ENCODE measurements around the gene HLA-G.

DNA sequence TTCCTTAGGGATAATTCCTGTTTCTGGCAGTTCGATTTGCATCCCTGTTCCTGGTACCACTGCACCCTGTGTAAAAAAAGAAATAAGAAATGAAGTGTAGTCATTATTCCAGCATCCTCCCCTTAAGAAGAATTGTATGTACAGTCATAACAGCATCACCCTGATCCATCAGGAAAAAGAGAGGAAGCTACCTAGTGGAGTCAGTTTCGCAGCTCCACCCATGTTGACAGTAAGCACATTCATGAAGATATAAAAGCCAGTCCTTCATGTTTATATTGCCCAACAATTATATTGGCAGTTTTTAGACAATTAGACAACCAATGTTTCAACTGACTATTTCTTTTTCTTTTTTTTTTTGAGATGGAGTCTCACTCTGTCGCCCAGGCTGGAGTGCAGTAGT is 21.2 kb upstream of the HLA-G start:
- TF ChIP-seq, protein P1, sequence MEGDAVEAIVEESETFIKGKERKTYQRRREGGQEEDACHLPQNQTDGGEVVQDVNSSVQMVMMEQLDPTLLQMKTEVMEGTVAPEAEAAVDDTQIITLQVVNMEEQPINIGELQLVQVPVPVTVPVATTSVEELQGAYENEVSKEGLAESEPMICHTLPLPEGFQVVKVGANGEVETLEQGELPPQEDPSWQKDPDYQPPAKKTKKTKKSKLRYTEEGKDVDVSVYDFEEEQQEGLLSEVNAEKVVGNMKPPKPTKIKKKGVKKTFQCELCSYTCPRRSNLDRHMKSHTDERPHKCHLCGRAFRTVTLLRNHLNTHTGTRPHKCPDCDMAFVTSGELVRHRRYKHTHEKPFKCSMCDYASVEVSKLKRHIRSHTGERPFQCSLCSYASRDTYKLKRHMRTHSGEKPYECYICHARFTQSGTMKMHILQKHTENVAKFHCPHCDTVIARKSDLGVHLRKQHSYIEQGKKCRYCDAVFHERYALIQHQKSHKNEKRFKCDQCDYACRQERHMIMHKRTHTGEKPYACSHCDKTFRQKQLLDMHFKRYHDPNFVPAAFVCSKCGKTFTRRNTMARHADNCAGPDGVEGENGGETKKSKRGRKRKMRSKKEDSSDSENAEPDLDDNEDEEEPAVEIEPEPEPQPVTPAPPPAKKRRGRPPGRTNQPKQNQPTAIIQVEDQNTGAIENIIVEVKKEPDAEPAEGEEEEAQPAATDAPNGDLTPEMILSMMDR (IDR thresholded peaks at IDR 0.05), result no peak
- TF ChIP-seq EZH2 (IDR thresholded peaks at IDR 0.05) (no peak), EZH2phosphoT487 (IDR thresholded peaks at IDR 0.05) (no peak)

Data from neural progenitor cell (in vitro differentiated cells).